SKM-1 (cell line): Measurements from ENCODE around the gene KRT86.
"Not testable (repeated sequence)": the region's sequence is repeated elsewhere in the genome, so short reads cannot be mapped to it uniquely, and the experiment has no call there.

Experiments used
- DNase-seq: peaks from one replicate; lab custom pipeline; 2025; ENCODE audit not compliant: unreplicated experiment; lab: John Stamatoyannopoulos, UW

The KRT86 gene

GRCh38 chr12:52238916-52239646 lies 35.4 kb upstream of the KRT86 start:
- no peak for DNase-seq

- DNase-seq = no peak
Measured at GRCh38 chr12:52239767-52240166, 34.7 kb upstream of the KRT86 start.

- DNase-seq = not testable (repeated sequence)
Measured at GRCh38 chr12:52240247-52240646, 34.2 kb upstream of the KRT86 start.

- no peak for DNase-seq
Measured at GRCh38 chr12:52241205-52241842, 33.1 kb upstream of the KRT86 start.

GRCh38 chr12:52242442-52243258 lies 31.8 kb upstream of the KRT86 start:
- DNase-seq = no peak

GRCh38 chr12:52243259-52243855 lies 31.1 kb upstream of the KRT86 start:
- no peak for DNase-seq

GRCh38 chr12:52243856-52244614 lies 30.4 kb upstream of the KRT86 start:
- DNase-seq = no peak

- DNase-seq = no peak
Measured at GRCh38 chr12:52244615-52244994, 29.8 kb upstream of the KRT86 start.

GRCh38 chr12:52245259-52245961 lies 29.0 kb upstream of the KRT86 start:
- no peak for DNase-seq

- no peak for DNase-seq
Measured at GRCh38 chr12:52245962-52246569, 28.4 kb upstream of the KRT86 start.

GRCh38 chr12:52246720-52247621 lies 27.5 kb upstream of the KRT86 start:
- no peak for DNase-seq

- DNase-seq = no peak
Measured at GRCh38 chr12:52247622-52248540, 26.6 kb upstream of the KRT86 start.

GRCh38 chr12:52248541-52249461 lies 25.6 kb upstream of the KRT86 start:
- no peak for DNase-seq

GRCh38 chr12:52249511-52250047 lies 24.9 kb upstream of the KRT86 start:
- no peak for DNase-seq

- DNase-seq = no peak
Measured at GRCh38 chr12:52250048-52250990, 24.1 kb upstream of the KRT86 start.
